GM19193 (cell line): ENCODE measurements around the gene COA7.
A peak's percentile ranks its signal among the peaks of the same experiment; 100 is the strongest.

ENCODE experiments used
- POLR2A ChIP-seq: IDR thresholded peaks from 4 replicates; pipeline ENCODE4 v1.6.1; 2011; ENCODE audit not compliant: insufficient read depth, insufficient read length; ENCODE audit errors: extremely low read depth

COA7 gene

DNA sequence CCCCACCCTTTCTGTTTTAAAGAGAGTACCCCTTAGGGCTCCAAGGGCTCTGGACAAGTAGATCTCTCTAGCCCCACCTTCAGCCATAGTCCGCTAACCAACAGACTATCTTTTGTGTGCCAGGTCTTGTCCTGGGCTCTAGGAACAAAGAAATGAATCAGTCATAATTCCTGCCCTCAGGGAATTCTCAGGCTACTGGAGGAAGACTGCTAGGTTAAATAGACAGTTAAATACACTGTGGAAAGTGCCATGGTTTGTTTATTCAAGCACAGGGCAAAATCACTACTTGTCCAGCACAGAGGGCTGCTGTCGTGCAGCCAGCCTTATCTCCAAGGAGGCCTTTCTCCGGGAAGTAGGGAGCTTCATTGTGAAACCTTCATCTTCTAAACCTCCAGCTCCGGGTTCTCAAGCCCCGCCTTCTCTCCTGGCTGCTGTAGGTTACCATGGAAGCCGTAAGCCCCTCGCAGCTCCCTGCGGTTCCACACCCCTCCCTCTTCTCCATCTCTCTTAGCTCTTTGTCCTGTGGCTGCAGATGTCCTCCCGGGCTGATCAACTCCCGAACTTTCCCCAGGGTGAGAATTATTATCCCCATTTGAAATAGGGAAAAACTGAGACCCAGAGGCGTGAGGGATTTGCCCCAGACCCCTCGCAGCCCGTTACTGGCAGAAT lies 35.4 kb downstream of the COA7 start:
- no peak for TF ChIP-seq POLR2A

GRCh38 chr1:52660807-52661206 lies 37.3 kb downstream of the COA7 start:
- TF ChIP-seq POLR2A: no peak

DNA sequence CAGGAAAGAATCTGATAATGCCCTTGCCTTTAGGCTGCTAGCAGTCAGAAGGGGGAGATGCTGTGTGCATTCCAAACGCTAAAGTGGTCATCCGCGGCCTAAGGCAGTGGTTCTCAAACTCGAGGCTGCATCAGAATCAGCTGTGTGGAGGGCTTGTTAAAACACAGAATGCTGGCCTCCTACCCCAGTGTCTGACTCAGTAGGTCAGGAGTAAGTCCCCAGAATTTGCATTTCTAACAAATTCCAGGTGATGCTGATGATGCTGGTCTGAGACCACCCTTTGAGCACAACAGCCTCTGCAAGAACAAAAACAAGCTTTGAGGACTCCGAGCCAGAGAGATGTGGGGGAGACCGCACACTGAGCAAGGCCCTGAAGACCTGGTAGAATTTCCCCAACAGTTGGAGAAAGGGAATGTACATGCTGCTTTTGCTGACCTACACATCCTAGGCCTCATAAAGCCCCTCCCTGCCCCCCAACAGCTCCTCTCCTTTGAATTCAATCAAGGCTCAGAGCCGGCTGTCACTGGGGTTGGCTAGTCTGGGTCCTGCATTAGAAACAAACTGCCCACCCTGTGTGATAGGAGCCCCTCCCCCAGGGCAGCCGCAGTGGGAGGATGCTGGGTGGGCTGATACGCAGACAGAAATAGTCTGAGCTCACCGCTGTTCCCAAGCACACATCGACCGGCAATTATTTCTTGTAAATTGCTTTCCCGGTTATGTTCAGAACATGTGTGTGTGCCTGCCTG lies 38.1 kb downstream of the COA7 start:
- no peak for TF ChIP-seq POLR2A

GRCh38 chr1:52659356-52659755 lies 38.8 kb downstream of the COA7 start:
- TF ChIP-seq POLR2A: no peak

GRCh38 chr1:52658795-52659194 lies 39.4 kb downstream of the COA7 start:
- no peak for TF ChIP-seq POLR2A

DNA sequence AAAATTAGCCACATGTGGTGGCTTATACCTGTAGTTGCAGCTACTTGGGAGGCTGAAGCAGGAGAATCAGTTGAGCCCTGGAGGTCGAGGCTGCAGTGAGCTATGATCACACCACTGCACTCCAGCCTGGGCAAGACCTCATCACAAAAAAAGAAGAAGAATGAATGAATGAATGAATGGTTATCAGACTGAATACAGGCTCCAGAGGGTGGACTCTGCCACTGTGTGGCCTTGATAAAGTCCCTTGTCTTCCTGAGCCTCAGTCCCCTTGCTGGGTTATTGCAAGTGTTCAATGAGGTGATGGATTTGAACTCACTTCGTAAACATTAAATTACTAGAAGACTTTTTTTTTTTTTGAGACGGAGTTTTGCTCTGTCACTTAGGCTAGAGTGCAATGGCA lies 40.4 kb downstream of the COA7 start:
- TF ChIP-seq POLR2A: no peak

DNA sequence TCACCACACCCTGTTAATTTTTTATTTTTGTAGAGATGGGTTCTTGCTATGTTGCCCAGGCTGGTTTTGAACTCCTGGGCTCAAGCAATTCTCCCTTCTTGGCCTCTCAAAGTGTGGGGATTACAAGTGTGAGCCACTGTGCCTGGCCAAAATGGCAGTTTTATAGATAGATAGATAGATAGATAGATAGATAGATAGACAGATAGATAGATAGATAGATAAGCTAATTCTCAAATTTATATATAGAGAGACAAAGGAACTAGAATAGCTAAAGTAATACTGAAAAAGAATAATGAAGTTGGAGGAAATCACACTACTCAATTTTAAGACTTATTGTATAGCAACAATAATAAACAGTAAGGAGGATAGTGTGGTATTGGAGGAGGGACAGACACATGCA lies 44.1 kb downstream of the COA7 start:
- no peak for TF ChIP-seq POLR2A

DNA sequence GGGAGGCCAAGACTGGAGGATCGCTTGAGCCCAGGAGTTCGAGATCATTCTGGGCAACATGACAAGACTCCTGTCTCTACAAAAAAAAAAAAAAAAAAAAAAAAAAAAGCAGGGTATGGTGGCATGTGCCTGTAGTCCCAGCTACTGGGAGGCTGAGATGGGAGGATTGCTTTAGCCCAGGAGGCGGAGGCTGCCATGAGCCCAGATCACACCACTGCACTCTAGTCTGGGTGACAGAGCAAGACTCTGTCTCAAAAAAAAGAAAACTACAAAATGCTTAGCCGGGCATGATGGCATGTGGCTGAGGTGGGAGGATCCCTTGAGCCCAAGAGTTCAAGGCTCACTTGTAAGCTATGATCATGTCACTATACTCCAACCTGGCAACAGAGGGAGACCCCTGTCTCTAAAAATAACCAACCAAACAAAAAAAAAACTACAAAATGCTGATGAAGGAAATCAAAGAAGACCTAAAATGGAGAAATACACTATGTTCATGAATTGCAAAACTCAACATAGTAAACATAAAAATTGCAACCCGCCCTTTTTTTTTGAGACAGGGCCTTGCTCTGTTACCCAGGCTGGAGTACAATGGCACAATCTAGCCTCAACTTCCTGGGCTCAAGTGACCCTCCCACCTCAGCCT lies 44.8 kb downstream of the COA7 start:
- TF ChIP-seq POLR2A: no peak

DNA sequence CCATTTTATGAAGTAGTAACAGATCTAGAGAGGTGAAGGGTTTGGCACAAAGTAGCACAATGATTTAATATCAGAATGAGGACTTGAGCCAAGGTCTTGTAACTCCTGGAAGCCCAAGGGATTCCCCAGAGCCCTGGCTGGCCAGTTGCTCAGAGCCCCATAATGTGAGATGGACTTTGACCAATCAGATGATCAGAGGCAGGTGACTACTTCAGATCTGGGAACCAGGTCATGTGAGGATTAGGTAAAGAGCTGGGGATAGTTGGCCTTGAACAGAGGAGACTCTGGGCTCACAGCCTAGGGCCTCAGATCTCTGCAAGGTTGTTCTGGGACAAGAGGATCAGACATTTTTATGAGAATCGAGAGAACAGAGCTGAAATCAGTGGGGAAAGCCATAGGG lies 46.2 kb downstream of the COA7 start:
- TF ChIP-seq POLR2A: no peak

DNA sequence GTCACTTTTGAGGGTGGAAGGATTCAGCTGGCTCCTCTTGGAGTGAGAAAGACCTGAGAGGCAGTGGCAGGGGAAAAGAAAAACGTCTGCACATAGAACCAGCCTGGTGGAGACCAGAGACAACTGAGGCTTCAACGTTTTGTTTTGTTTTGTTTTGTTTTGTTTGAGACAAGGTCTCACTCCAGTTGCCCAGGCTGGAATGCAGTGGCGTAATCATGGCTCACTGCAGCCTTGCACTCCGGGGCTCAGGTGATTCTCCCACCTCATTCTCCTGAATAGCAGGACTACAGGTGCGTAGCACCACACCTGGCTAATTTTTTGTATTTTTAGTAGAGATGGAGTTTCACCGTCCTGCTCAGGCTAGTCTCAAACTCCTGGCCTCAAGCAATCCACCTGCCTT lies 52.9 kb downstream of the COA7 start:
- TF ChIP-seq POLR2A: no peak

- TF ChIP-seq POLR2A: no peak
These were observed 56.8 kb downstream of the COA7 start for GRCh38 chr1:52641307-52641706.

GRCh38 chr1:52640697-52641096 lies 57.5 kb downstream of the COA7 start:
- no peak for TF ChIP-seq POLR2A

DNA sequence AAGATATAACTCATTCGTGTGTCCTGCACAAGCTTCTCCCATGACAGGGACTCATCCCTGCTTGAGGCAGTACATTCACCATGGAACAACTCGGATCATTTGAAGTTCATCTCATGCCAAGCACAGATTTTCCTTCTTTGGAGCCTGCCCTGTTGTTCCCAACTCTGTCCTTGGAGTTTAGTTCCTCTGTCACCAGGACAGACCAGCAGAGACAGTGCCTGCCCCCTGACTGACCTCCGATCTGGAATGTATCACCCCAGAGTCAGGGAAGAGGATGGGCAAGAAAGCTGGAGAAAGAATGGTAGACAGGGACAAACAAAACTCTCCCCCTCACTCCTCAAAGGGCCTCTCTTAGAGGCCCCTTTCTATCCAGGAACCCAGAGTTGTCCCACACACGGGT lies 60.2 kb downstream of the COA7 start:
- no peak for TF ChIP-seq POLR2A

DNA sequence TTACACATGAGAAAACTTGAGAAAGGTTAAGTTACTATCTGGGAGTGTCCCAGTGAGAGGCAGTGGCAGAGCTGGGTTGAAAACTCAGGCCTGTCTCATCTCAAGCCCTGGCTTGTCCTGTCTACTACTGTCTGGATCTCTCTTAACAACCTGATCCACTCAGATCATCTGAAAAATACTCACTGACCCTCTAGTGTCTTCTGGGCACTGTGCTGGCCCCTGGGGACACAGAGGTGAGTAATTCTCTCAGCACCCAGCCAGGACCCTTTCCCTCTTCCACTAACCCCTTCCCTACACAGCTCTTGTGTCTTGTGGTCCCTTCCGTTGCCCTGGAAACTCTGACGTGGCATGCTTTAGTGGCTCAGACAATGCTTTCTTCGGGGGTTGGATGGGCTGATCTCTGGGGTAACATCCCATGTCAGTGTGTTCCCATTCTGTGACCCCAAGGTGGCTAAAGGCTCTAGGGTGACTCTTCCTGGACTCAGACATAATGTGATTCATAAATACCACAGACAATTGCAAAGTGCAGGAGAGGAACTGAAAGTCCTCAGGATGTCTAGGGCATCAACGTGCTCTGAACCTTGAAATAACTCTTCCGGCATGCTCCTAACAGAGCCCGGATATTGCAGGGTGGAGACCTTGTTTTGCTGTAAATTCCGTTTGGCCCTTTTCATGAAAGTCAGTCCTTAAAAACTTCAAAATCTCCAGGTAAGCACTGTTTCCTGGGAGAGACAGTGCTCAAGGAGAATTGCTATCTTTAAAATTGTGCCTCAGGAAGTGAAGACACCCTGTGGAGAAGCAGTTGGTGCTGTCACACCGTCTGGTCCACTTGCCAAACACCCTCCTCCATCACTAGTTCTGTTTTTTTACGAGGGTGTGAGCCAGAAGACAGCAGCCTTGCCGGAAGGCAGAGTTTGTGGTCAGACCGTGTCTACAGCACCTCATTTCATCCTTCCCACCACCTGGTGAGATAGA lies 61.1 kb downstream of the COA7 start:
- peak; percentile 43 for TF ChIP-seq POLR2A
